ENCODE measurements around the gene MPI.
A peak's percentile ranks its signal among the peaks of the same experiment; 100 is the strongest.
"Not testable (repeated sequence)": the region's sequence is repeated elsewhere in the genome, so short reads cannot be mapped to it uniquely, and the experiment has no call there.

Gene MPI

DNA sequence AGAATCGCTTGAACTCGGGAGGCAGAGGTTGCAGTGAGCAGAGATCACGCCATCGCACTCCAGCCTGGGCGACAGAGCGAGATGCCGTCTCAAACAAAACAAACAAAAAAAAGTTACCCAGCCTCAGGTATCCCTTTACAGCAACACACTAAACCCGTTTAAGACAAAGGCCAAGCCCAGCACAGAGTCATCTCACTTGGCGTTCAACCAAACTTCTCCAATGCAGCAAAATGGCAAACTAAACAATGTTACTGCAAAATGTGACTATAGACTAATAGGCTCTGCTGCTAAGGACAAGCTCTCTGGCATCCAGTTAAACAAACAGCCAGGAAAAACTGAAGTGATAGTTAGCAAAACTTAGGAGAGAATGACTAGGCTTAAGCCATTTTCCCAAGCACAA lies 23.2 kb downstream of the MPI start:
- POLR2A ChIA-PET = interaction anchor here (0.7 kb wide), 1 partner anchor 9 kb away, joined by 3 read pairs; no protein-coding TSS in a partner anchor
- no peak for TF ChIP-seq ZNF384 (IDR thresholded peaks at IDR 0.05)
- TF ChIP-seq FOXK2 (IDR thresholded peaks at IDR 0.05) = no peak
- TF ChIP-seq NFRKB (IDR thresholded peaks at IDR 0.05) = no peak
- TF ChIP-seq FOXM1 (IDR thresholded peaks at IDR 0.05; ENCODE audit: borderline replicate concordance) = no peak
- TF ChIP-seq TARDBP (IDR thresholded peaks at IDR 0.05) = no peak
- DNase-seq (ENCODE audit: extremely low spot score) = no peak
- CTCF ChIA-PET = interaction anchor here (1.1 kb wide), 1 partner anchor 12 kb away, joined by 3 read pairs; no protein-coding TSS in a partner anchor

DNA sequence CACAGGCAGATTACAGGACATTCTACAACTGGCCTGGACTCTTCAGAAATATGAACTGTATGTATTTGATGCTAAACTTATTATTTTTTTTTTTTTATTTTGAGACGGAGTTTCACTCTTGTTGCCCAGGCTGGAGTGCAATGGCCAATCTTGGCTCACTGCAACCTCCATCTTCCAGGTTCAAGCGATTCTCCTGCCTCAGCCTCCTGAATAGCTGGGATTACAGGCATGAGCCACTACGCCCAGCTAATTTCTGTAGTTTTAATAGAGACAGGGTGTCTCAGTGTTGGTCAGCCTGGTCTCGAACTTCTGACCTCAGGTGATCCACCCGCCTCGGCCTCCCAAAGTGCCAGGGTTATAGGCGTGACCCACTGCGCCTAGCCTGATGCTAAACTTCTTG lies 24.0 kb downstream of the MPI start:
- CTCF ChIA-PET; POLR2A ChIA-PET; DNase-seq (ENCODE audit: extremely low spot score): not testable (repeated sequence)

DNA sequence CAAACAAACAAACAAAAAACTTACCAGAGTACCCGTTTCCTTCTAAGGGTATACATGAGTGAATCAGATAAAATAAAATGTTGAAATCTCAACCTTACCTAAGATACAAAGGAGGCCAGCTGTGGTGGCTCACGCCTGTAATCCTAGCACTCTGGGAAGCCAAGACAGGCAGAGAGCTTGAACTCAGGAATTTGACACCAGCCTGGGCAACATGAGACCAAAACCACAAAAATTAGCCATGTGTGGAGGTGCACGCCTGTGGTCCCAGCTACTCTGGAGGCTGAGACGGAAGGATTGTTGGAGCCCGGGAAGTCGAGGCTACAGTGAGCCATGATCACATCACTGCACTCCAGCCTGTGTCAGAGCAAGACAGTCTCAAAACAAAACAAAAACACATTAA lies 27.8 kb downstream of the MPI start:
- POLR2A ChIA-PET = interaction anchor here (1.2 to 3.3 kb wide), 3 partner anchors 10 to 20 kb away, joined by 3 to 20 read pairs (median 5); partner anchors contain the start of genes COX5A and FAM219B
- CTCF ChIA-PET = interaction anchor here (0.7 to 1.3 kb wide), 2 partner anchors 16 to 44 kb away, joined by 3 to 7 read pairs; partner anchors contain the start of gene SCAMP2
- TF ChIP-seq NFRKB (IDR thresholded peaks at IDR 0.05) (no peak), LEF1 (IDR thresholded peaks at IDR 0.05; ENCODE audit: borderline replicate concordance) (no peak), FOXM1 (IDR thresholded peaks at IDR 0.05; ENCODE audit: borderline replicate concordance) (no peak), L3MBTL2 (conservative IDR thresholded peaks at IDR 0.05) (no peak), CTBP1 (IDR thresholded peaks at IDR 0.05; ENCODE audit: borderline replicate concordance) (no peak), ZNF384 (IDR thresholded peaks at IDR 0.05) (no peak), BHLHE40 (IDR thresholded peaks at IDR 0.05; ENCODE audit: borderline replicate concordance) (no peak), ARNT (IDR thresholded peaks at IDR 0.05) (no peak), ELF4 (IDR thresholded peaks at IDR 0.05) (no peak), HDGF (IDR thresholded peaks at IDR 0.05; ENCODE audit: borderline replicate concordance) (no peak), TARDBP (IDR thresholded peaks at IDR 0.05) (no peak), SUZ12 (IDR thresholded peaks at IDR 0.05) (no peak)
- TF ChIP-seq, protein P1, sequence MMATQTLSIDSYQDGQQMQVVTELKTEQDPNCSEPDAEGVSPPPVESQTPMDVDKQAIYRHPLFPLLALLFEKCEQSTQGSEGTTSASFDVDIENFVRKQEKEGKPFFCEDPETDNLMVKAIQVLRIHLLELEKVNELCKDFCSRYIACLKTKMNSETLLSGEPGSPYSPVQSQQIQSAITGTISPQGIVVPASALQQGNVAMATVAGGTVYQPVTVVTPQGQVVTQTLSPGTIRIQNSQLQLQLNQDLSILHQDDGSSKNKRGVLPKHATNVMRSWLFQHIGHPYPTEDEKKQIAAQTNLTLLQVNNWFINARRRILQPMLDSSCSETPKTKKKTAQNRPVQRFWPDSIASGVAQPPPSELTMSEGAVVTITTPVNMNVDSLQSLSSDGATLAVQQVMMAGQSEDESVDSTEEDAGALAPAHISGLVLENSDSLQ (IDR thresholded peaks at IDR 0.05) = no peak
- no peak for DNase-seq (ENCODE audit: extremely low spot score)

DNA sequence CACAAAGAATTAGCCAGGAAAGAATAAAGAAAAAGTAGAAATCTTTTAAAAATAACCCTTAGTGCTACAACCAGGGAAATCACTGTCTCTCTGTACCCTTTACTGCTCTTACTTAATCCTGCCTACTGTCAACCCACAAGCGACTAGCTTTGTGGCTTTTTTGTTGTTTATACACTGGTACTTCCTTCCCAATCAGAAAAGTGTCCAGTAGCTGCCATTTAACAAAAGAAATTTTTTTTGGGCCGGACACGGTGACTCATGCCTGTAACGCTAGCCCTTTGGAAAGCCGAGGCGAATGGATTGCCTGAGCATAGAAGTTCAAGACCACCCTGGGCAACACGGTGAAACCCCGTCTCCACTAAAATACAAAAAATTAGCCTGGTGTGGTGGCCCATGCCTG lies 30.6 kb downstream of the MPI start:
- CTCF ChIA-PET = interaction anchor here (0.6 kb wide), 1 partner anchor 30 kb away, joined by 3 read pairs; no protein-coding TSS in a partner anchor
- POLR2A ChIA-PET = interaction anchor here (1.2 to 1.5 kb wide), 2 partner anchors 13 to 14 kb away, joined by 4 to 6 read pairs; partner anchors contain the start of gene FAM219B
- no peak for TF ChIP-seq BHLHE40 (IDR thresholded peaks at IDR 0.05; ENCODE audit: borderline replicate concordance)
- TF ChIP-seq TARDBP (IDR thresholded peaks at IDR 0.05) = no peak
- no peak for TF ChIP-seq CTBP1 (IDR thresholded peaks at IDR 0.05; ENCODE audit: borderline replicate concordance)
- TF ChIP-seq, protein P1 (IDR thresholded peaks at IDR 0.05) = no peak
- no peak for TF ChIP-seq HDGF (IDR thresholded peaks at IDR 0.05; ENCODE audit: borderline replicate concordance)

DNA sequence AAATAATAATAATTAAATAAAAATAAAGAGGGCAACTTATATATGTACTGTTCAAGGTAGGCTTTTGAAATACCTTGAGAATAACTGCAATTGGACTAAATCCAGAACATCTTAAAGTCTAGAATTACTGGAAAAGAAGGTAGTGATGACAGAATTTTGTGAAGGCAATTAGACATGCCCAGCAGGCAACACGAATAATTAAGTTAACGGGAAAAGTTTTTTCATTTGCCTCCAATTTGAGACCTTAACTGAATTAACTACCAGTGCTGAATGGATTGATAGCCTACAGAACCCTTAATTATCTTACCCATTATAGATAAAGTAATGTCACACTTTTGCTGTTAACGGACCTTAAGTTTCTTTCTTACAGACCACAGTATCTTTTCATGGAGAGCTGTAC lies 34.7 kb downstream of the MPI start:
- CTCF ChIA-PET = no interaction called here
- TF ChIP-seq FOXM1 (IDR thresholded peaks at IDR 0.05; ENCODE audit: borderline replicate concordance) = no peak
- TF ChIP-seq ELF4 (IDR thresholded peaks at IDR 0.05) = no peak
- TF ChIP-seq NFRKB (IDR thresholded peaks at IDR 0.05) = no peak
- no peak for TF ChIP-seq FOXK2 (IDR thresholded peaks at IDR 0.05)
- TF ChIP-seq SUZ12 (IDR thresholded peaks at IDR 0.05) = no peak
- no peak for TF ChIP-seq LEF1 (IDR thresholded peaks at IDR 0.05; ENCODE audit: borderline replicate concordance)
- no peak for TF ChIP-seq CTBP1 (IDR thresholded peaks at IDR 0.05; ENCODE audit: borderline replicate concordance)
- TF ChIP-seq ARNT (IDR thresholded peaks at IDR 0.05) = no peak
- no peak for TF ChIP-seq TARDBP (IDR thresholded peaks at IDR 0.05)
- TF ChIP-seq ZNF384 (IDR thresholded peaks at IDR 0.05) = no peak
- POLR2A ChIA-PET = interaction anchor here (1.1 kb wide), 1 partner anchor 18 kb away, joined by 4 read pairs; the partner anchor contains the start of gene FAM219B
- DNase-seq (ENCODE audit: extremely low spot score) = no peak

More for the DNA sequence above, 30.6 kb downstream of the MPI start:
- no peak for DNase-seq (ENCODE audit: extremely low spot score)

DNA sequence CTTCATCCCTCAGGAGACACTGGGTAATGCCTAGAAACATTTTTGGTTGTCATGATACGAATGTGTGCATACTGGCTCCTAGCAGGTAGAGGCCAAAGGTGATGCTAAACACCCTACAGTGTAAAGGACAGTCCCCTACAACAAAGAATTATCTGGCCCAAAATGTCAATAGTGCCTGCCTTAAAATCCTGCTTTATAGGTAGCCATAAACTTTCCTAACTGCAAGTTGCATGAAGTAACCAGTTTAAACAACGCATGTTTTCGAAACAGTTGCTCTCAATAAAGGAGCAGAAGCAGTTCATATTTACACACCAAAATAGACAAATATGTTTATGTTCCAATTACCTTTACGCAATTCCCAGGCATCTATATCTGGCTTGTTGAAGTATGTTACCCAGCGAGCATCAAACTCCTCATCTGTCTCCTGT lies 38.9 kb downstream of the MPI start:
- POLR2A ChIA-PET = no interaction called here
- TF ChIP-seq FOXM1 (IDR thresholded peaks at IDR 0.05; ENCODE audit: borderline replicate concordance) (no peak), LEF1 (IDR thresholded peaks at IDR 0.05; ENCODE audit: borderline replicate concordance) (no peak), ELF4 (IDR thresholded peaks at IDR 0.05) (no peak), SUZ12 (IDR thresholded peaks at IDR 0.05) (no peak), FOXK2 (IDR thresholded peaks at IDR 0.05) (no peak), TARDBP (IDR thresholded peaks at IDR 0.05) (no peak), BHLHE40 (IDR thresholded peaks at IDR 0.05; ENCODE audit: borderline replicate concordance) (no peak), L3MBTL2 (conservative IDR thresholded peaks at IDR 0.05) (no peak), ZNF384 (IDR thresholded peaks at IDR 0.05) (no peak), HDGF (IDR thresholded peaks at IDR 0.05; ENCODE audit: borderline replicate concordance) (no peak), FOXA1 (IDR thresholded peaks at IDR 0.05) (no peak), NFRKB (IDR thresholded peaks at IDR 0.05) (no peak)
- TF ChIP-seq, protein P1 (IDR thresholded peaks at IDR 0.05) = no peak
- no peak for DNase-seq (ENCODE audit: extremely low spot score)
- CTCF ChIA-PET = no interaction called here

DNA sequence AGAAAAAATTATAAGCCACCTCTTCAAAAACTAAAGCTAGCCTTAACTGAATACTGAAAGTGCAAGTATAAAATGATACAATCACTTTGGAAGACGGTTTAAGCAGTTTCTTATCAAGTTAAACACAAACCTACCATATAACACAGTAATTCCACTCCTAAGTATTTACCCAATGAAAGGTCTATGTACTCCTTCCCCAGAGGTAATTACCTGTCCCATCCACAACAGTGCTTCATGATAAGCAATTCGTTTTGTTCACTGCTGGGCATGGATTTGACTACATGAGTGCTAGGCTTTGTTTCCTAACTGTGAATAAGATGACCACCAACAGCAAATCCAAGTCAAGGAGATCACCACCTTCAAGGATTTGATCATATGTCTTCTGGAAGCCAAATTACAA lies 43.7 kb downstream of the MPI start:
- POLR2A ChIA-PET = interaction anchor here (0.8 to 5.2 kb wide), 2 partner anchors 17 to 27 kb away, joined by 3 to 17 read pairs; partner anchors contain the start of gene FAM219B

DNA sequence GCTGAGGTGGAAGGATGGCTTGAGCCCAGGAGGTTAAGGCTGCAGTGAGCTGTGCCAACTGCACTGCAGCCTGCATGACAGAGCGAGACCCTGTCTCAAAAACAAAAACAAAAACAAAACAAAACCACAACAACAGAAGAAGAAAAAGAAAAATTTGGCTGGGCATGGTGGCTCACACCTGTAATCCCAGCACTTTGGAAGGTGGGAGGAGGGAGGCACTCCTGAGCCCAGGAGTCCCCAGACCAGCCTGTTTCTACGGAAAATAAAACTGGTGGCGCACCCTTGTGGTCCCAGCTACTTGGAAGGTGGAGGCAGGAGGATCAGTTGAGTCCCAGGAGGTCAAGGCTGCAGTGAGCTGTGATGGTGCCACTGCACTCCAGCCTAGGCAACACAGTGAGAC lies 45.4 kb downstream of the MPI start:
- peak; percentile 20 for DNase-seq (ENCODE audit: extremely low spot score)
- POLR2A ChIA-PET = interaction anchor here (0.8 to 5.2 kb wide), 5 partner anchors 15 to 175 kb away, joined by 3 to 17 read pairs (median 4); partner anchors contain the start of genes FAM219B and RPP25
- CTCF ChIA-PET = interaction anchor here (0.7 to 1.3 kb wide), 7 partner anchors 16 to 994 kb away, joined by 3 to 5 read pairs (median 3); partner anchors contain the start of genes FAM219B and RPP25

More for the DNA sequence above, 43.7 kb downstream of the MPI start:
- TF ChIP-seq L3MBTL2 (conservative IDR thresholded peaks at IDR 0.05) (no peak), HDGF (IDR thresholded peaks at IDR 0.05; ENCODE audit: borderline replicate concordance) (no peak), ARNT (IDR thresholded peaks at IDR 0.05) (no peak), NFRKB (IDR thresholded peaks at IDR 0.05) (no peak), LEF1 (IDR thresholded peaks at IDR 0.05; ENCODE audit: borderline replicate concordance) (no peak), ZNF384 (IDR thresholded peaks at IDR 0.05) (no peak), ELF4 (IDR thresholded peaks at IDR 0.05) (no peak), FOXA1 (IDR thresholded peaks at IDR 0.05) (no peak), FOXM1 (IDR thresholded peaks at IDR 0.05; ENCODE audit: borderline replicate concordance) (no peak), BHLHE40 (IDR thresholded peaks at IDR 0.05; ENCODE audit: borderline replicate concordance) (no peak), CTBP1 (IDR thresholded peaks at IDR 0.05; ENCODE audit: borderline replicate concordance) (no peak), TARDBP (IDR thresholded peaks at IDR 0.05) (no peak), FOXK2 (IDR thresholded peaks at IDR 0.05) (no peak), SP1 (IDR thresholded peaks at IDR 0.05) (no peak), SUZ12 (IDR thresholded peaks at IDR 0.05) (no peak)
- TF ChIP-seq, protein P1 (IDR thresholded peaks at IDR 0.05) = no peak
- DNase-seq (ENCODE audit: extremely low spot score) = no peak
- CTCF ChIA-PET = interaction anchor here (0.8 kb wide), 1 partner anchor 14 kb away, joined by 3 read pairs; no protein-coding TSS in a partner anchor

Measured in HEK293T (cell line).